Parathyroid adenoma (tissue), 2 donors: ENCODE data around the gene ETFDH.

Experiments used
- H2AFZ ChIP-seq: fragments of 300-600 bp; sonication (generic); one replicate; pipeline ENCODE4 v1.7.0; 2017; ENCODE audit warnings: antibody characterized with exemption, mild to moderate bottlenecking
- H3K27ac ChIP-seq: fragments of 300-600 bp; sonication (generic); one replicate; pipeline ENCODE4 v1.7.0; 2017
- H3K27me3 ChIP-seq: fragments of 300-600 bp; sonication (generic); one replicate; pipeline ENCODE4 v1.7.0; 2017; ENCODE audit warnings: low read length; ENCODE audit not compliant: control insufficient read depth, insufficient read depth
- H3K36me3 ChIP-seq: fragments of 300-600 bp; sonication (generic); one replicate; pipeline ENCODE4 v1.7.0; 2017; ENCODE audit warnings: low read length; ENCODE audit not compliant: control insufficient read depth, insufficient read depth
- H3K4me1 ChIP-seq: fragments of 300-600 bp; sonication (generic); one replicate; pipeline ENCODE4 v1.7.0; 2017; ENCODE audit warnings: control low read depth
- H3K4me2 ChIP-seq: fragments of 300-600 bp; sonication (generic); one replicate; pipeline ENCODE4 v1.7.0; 2017; ENCODE audit warnings: low read length
- H3K4me3 ChIP-seq: fragments of 300-600 bp; sonication (generic); one replicate; pipeline ENCODE4 v1.7.0; 2017; ENCODE audit warnings: low read depth, low read length
- H3K79me2 ChIP-seq: fragments of 300-600 bp; sonication (generic); one replicate; pipeline ENCODE4 v1.7.0; 2017; ENCODE audit warnings: control low read depth
- H3K9ac ChIP-seq: fragments of 300-600 bp; sonication (generic); one replicate; pipeline ENCODE4 v1.7.0; 2017; ENCODE audit warnings: mild to moderate bottlenecking
- H3K9me3 ChIP-seq: fragments of 300-600 bp; sonication (generic); one replicate; pipeline ENCODE4 v1.7.0; 2017; ENCODE audit warnings: low read length; ENCODE audit not compliant: control insufficient read depth
- TF ChIP-seq, protein P1 (sequence below): fragments of 300-600 bp; sonication (generic); IDR thresholded peaks from one replicate; pipeline ENCODE4 v1.7.0; 2017; ENCODE audit warnings: antibody characterized with exemption, mild to moderate bottlenecking
- donor health status: primary hyperparathyroidism.

The ETFDH gene

DNA sequence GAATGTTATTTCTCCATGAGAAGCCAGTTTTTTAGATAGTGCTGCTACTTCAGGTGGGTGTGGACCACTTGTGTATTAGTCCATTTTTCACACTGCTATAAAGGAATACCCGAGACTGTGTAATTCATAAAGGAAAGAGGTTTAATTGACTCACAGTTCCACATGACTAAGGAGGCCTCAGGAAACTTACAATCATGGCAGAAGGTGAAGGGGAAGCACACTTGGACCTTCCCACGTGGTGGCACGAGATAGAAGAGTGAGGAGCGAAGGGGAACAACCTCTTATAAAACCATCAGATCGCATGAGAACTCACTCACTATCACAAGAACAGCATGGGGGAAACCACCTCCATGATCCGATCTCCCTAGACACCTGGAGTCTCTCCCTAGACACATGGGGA, 54.5 kb downstream of the ETFDH start:
- H2AFZ ChIP-seq = no peak overlapping the region
- TF ChIP-seq, protein P1, sequence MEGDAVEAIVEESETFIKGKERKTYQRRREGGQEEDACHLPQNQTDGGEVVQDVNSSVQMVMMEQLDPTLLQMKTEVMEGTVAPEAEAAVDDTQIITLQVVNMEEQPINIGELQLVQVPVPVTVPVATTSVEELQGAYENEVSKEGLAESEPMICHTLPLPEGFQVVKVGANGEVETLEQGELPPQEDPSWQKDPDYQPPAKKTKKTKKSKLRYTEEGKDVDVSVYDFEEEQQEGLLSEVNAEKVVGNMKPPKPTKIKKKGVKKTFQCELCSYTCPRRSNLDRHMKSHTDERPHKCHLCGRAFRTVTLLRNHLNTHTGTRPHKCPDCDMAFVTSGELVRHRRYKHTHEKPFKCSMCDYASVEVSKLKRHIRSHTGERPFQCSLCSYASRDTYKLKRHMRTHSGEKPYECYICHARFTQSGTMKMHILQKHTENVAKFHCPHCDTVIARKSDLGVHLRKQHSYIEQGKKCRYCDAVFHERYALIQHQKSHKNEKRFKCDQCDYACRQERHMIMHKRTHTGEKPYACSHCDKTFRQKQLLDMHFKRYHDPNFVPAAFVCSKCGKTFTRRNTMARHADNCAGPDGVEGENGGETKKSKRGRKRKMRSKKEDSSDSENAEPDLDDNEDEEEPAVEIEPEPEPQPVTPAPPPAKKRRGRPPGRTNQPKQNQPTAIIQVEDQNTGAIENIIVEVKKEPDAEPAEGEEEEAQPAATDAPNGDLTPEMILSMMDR = no peak
- no peak overlapping the region for H3K4me2 ChIP-seq
- no peak overlapping the region for H3K9ac ChIP-seq
- H3K79me2 ChIP-seq = peaks cover 4% of the 10 kb centered on the region
- H3K4me3 ChIP-seq = no peak overlapping the region
- H3K9me3 ChIP-seq = no peaks in the 10 kb centered on the region
- no peaks in the 10 kb centered on the region for H3K36me3 ChIP-seq
- no peak overlapping the region for H3K27ac ChIP-seq
- no peaks in the 10 kb centered on the region for H3K27me3 ChIP-seq
- H3K4me1 ChIP-seq = no peaks in the 10 kb centered on the region

DNA sequence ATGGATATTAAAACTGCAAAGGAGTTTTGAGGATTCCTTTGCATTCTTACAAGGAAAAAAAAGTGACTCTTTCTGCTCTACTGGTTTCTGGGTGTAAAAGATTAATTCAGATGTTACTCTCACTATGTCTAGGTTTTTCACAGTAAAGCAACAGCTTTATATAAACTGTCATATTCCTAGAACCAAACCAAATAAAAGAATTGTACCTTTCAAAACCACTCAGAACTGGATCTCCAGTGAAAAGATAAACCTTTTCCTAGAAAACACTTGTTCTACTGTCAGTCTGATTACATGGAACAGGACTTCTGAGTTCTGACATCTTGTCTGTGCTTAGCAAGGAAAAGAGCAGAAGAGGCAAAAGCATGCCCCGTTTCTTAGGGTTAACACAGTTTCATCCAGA, 56.1 kb downstream of the ETFDH start:
- no peaks in the 10 kb centered on the region for H3K9me3 ChIP-seq

DNA sequence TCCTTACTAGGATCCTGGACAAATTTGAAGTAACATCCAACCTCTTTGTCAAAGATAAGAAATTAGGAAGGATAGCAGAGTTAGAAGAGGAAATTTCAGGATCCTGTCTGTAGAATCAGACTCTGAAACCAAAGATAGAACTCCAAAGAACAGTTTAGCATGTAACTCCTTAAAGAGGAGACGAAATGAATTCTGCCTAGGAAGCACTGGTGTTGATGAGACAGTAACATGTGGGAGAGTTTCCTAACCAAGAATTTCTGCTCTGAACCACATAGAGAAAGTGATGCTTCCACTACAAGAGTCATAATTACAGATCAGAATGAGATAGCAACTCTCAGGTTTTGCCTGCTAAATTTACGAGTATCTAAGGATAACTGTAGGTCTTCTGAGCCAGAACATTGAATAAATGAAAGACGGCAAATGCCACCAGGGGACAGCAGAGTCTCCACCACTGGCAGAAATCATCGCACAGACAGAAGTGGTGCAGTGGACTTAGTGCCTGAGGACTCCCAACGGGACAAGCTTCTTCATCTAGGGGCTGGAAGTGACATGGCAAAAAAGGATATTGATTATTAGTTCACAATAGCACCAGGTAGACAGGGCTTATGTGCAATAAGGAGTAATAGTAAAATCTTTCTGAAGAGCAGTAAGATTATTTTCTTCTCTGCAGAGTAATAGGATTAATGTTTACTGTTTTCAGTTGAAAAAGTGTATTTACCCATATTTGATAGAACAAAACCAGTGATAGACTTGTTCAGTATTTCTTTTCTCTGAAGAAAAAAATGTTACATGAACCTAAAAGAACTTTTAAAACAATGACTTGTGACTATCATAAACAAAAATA, 57.8 kb downstream of the ETFDH start:
- TF ChIP-seq, protein P1 = peak; percentile 85
- no peaks in the 10 kb centered on the region for H3K4me1 ChIP-seq
- H3K36me3 ChIP-seq = no peaks in the 10 kb centered on the region
- H3K4me2 ChIP-seq = no peak overlapping the region
- H3K79me2 ChIP-seq = no peaks in the 10 kb centered on the region
- no peak overlapping the region for H2AFZ ChIP-seq
- no peak overlapping the region for H3K27ac ChIP-seq
- no peaks in the 10 kb centered on the region for H3K27me3 ChIP-seq
- H3K9me3 ChIP-seq = no peaks in the 10 kb centered on the region
- no peak overlapping the region for H3K4me3 ChIP-seq
- H3K9ac ChIP-seq = no peak overlapping the region

More for the DNA sequence above, 56.1 kb downstream of the ETFDH start:
- Histone ChIP-seq H3K4me3 (no peak overlapping the region), H3K9ac (no peak overlapping the region), H3K79me2 (no peaks in the 10 kb centered on the region), H3K27ac (no peak overlapping the region), H3K4me2 (no peak overlapping the region), H3K27me3 (no peaks in the 10 kb centered on the region), H3K4me1 (no peaks in the 10 kb centered on the region), H3K36me3 (no peaks in the 10 kb centered on the region), H2AFZ (no peak overlapping the region)
- TF ChIP-seq, protein P1 = no peak

DNA sequence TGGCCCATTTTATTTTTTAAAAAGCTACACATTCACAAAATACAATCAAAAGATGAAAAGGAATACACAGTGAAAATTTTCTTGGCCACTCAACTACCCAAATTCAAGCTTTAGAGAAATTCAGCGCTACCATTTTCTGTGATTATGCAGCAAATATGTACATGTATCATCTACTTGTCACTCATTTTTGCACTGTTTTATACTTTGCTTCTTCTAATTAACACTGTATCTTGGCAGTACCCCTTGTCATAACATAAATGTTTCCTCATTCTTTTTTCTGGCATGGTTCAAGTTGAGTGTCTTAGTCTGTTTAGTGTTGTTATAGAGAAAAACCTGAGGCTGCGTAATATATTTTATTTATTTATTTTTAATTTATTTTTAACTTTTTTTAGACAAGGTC, 66.8 kb downstream of the ETFDH start:
- no peak overlapping the region for H3K4me3 ChIP-seq
- no peaks in the 10 kb centered on the region for H3K79me2 ChIP-seq
- no peaks in the 10 kb centered on the region for H3K36me3 ChIP-seq
- TF ChIP-seq, protein P1 = no peak
- no peaks in the 10 kb centered on the region for H3K9me3 ChIP-seq
- no peak overlapping the region for H2AFZ ChIP-seq
- no peaks in the 10 kb centered on the region for H3K27me3 ChIP-seq
- no peak overlapping the region for H3K4me2 ChIP-seq
- no peak overlapping the region for H3K9ac ChIP-seq
- no peak overlapping the region for H3K27ac ChIP-seq
- H3K4me1 ChIP-seq = no peaks in the 10 kb centered on the region

DNA sequence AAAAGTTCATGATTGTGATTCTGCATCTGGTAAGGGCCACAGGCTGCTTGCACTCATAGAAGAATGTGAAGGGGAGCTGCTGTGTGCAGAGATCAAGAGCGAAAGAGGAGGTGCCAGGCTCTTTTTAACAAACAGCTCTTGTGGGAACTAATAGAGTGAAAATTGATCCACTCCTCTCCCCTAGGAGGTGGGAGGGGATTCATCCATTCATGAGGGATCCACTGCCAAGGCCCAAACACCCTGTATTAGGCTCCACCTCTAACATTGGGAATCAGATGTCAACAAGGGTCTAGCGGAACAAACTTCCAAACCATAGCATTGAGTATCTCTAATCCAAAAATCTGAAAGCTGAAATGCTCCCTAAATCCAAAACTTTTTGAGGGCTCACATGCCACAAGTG, 67.5 kb downstream of the ETFDH start:
- no peak overlapping the region for H3K4me3 ChIP-seq
- no peaks in the 10 kb centered on the region for H3K4me1 ChIP-seq
- no peaks in the 10 kb centered on the region for H3K79me2 ChIP-seq
- no peaks in the 10 kb centered on the region for H3K27me3 ChIP-seq
- H3K36me3 ChIP-seq = no peaks in the 10 kb centered on the region
- H3K27ac ChIP-seq = no peak overlapping the region
- H3K9ac ChIP-seq = no peak overlapping the region
- TF ChIP-seq, protein P1 = no peak
- H3K9me3 ChIP-seq = peaks cover 3% of the 10 kb centered on the region
- H2AFZ ChIP-seq = no peak overlapping the region
- H3K4me2 ChIP-seq = no peak overlapping the region
